ENCODE results near the gene CRYZ. TPM values are rescaled to one million over a fixed set of nuclear protein-coding genes. Genes with fewer than 3 reads are reported as not detected.

The CRYZ gene
- total and polyA plus RNA-seq, 2 of the 8 experiments (the other 6 are each of a cell fraction or from before 2014, with no cell fraction given) = 20.5 to 43.8 TPM

- Histone ChIP-seq H3K18ac (ENCODE audit: extremely low read depth, low read length) (no peak overlapping the region), H3K36me3 (ENCODE audit: control insufficient read depth in 2 of 4, insufficient read depth in 4 of 4, low read length in 3 of 4) (no peaks in the 10 kb centered on the region), H3K4me3 (ENCODE audit: extremely low read depth in 1 of 4, insufficient read depth in 2 of 4, low read depth in 3 of 4, low read length in 4 of 4) (no peak overlapping the region), H3K79me2 (ENCODE audit: control insufficient read depth in 1 of 2, insufficient read depth in 2 of 2, low read length in 2 of 2) (no peaks in the 10 kb centered on the region), H3K4ac (replicated peaks; ENCODE audit: insufficient read length, low read depth, low read length) (no peak overlapping the region), H3K27ac (ENCODE audit: low read depth, low read length) (no peak overlapping the region), H3K9me3 (ENCODE audit: insufficient read depth in 2 of 2, low read depth in 1 of 2, low read length in 1 of 2) (no peaks in the 10 kb centered on the region), H2BK12ac (ENCODE audit: low read depth, low read length) (no peak overlapping the region), H3K56ac (replicated peaks; ENCODE audit: insufficient read length, low read depth, low read length) (no peak overlapping the region), H2AFZ (ENCODE audit: low read length) (no peak overlapping the region), H4K91ac (replicated peaks; ENCODE audit: insufficient read length, low read length) (no peak overlapping the region), H3K4me1 (replicated peaks in 1 of 4; ENCODE audit: control insufficient read depth in 3 of 4, insufficient read depth in 4 of 4, low read length in 3 of 4) (no peaks in the 10 kb centered on the region), H2BK20ac (ENCODE audit: low read length) (no peak overlapping the region), H4K20me1 (replicated peaks in 1 of 2; ENCODE audit: control insufficient read depth in 1 of 2, insufficient read depth in 2 of 2, low read length in 2 of 2) (no peaks in the 10 kb centered on the region), H4K8ac (ENCODE audit: extremely low read depth, insufficient read depth, low read length) (no peak overlapping the region), H3K23me2 (ENCODE audit: low read depth, low read length) (no peaks in the 10 kb centered on the region), H3K4me2 (ENCODE audit: insufficient read depth in 1 of 2, low read depth in 2 of 2, low read length in 2 of 2) (no peak overlapping the region), H4K5ac (ENCODE audit: insufficient read length, low read depth, low read length) (no peak overlapping the region), H2BK120ac (replicated peaks; ENCODE audit: low read depth, low read length) (no peak overlapping the region), H3K27me3 (replicated peaks in 1 of 4; ENCODE audit: control insufficient read depth in 3 of 4, extremely low read depth in 1 of 4, insufficient read depth in 3 of 4, low read length in 3 of 4) (no peaks in the 10 kb centered on the region), H3K14ac (ENCODE audit: insufficient read length) (no peak overlapping the region), H3K23ac (ENCODE audit: insufficient read length) (no peak overlapping the region), H3K9ac (replicated peaks in 1 of 4; ENCODE audit: extremely low read depth in 1 of 4, low read depth in 3 of 4, low read length in 3 of 4) (no peak overlapping the region), H3K79me1 (ENCODE audit: low read depth, low read length) (no peaks in the 10 kb centered on the region), H2BK5ac (ENCODE audit: low read depth, low read length) (no peak overlapping the region), H2BK15ac (ENCODE audit: low read length) (no peak overlapping the region), H2AK5ac (ENCODE audit: low read depth, low read length) (no peak overlapping the region)
- POLR2A ChIA-PET (ENCODE audit: partially characterized antibody) = no interaction called here
- no peak for TF ChIP-seq SIX5 (IDR thresholded peaks at IDR 0.05; ENCODE audit: low read depth, low read length)
- TF ChIP-seq USF2 (IDR thresholded peaks at IDR 0.05; ENCODE audit: low read length) = no peak
- no peak for TF ChIP-seq EZH2 (IDR thresholded peaks at IDR 0.05; ENCODE audit: low read depth, low read length, severe bottlenecking)
- no peak for TF ChIP-seq BCL11A (IDR thresholded peaks at IDR 0.05; ENCODE audit: low read depth in 2 of 2, low read length in 2 of 2)
- no peak for TF ChIP-seq KDM4A (IDR thresholded peaks at IDR 0.05; ENCODE audit: low read depth, low read length, severe bottlenecking)
- FAIRE-seq (no peak), DNase-seq (ENCODE audit: low read depth in 1 of 2, low spot score in 2 of 2) (no peak)
- 98% methylated on average over 2 of the region's 2 CpGs; no CpG with 5 or more reads in 1 of the 2 experiments for WGBS, 2 experiments (ENCODE audit: extremely low coverage in 1 of 2, insufficient coverage in 1 of 2, insufficient read length in 1 of 2, insufficient replicate concordance in 2 of 2, low coverage in 1 of 2, low lambda C conversion rate in 2 of 2, missing lambda C conversion rate in 1 of 2)
- CTCF ChIA-PET (ENCODE audit: partially characterized antibody) = interaction anchor here (0.8 to 1.7 kb wide), 3 partner anchors 314 to 459 kb away, joined by 3 to 6 read pairs (median 6); no protein-coding TSS in a partner anchor
Observed at GRCh38 chr1:74773582-74773981, 40.7 kb upstream of the CRYZ start.
